Measurements from ENCODE around the gene BCAT1. TPM values are rescaled to one million over a fixed set of nuclear protein-coding genes. Genes with fewer than 3 reads are reported as not detected.

The BCAT1 gene
- total RNA-seq, 3 donors from 2014 or later (not counting 1 experiment from before 2014, with no cell fraction given) = 0.61 to 4.4 (median 1.3) TPM

GRCh38 chr12:24760162-24760561 is 188.7 kb downstream of the BCAT1 start:
- Histone ChIP-seq H3K27me3 (ENCODE audit: control insufficient read depth, insufficient read depth, low read length) (no peaks in the 10 kb centered on the region), H3K9me3 (ENCODE audit: control insufficient read depth, insufficient read depth, low read length) (no peaks in the 10 kb centered on the region), H3K4me3 (ENCODE audit: low read length) (no peak overlapping the region), H3K36me3 (ENCODE audit: control insufficient read depth, insufficient read depth, low read length) (no peaks in the 10 kb centered on the region), H3K27ac (ENCODE audit: low read length) (no peak overlapping the region), H3K4me1 (ENCODE audit: control insufficient read depth, insufficient read depth, low read length) (no peaks in the 10 kb centered on the region)
- DNase-seq (no peak), ATAC-seq (no peak)
- Mint-ChIP-seq H3K27ac (no peak overlapping the region), H3K36me3 (no peaks in the 10 kb centered on the region), H3K9me3 (peaks cover 0 to 2% of the 10 kb centered on the region in 2 donors), H3K4me3 (no peak overlapping the region), H3K27me3 (ENCODE audit: low read depth in 2 of 2) (peaks cover 0 to 9% of the 10 kb centered on the region in 2 donors), H3K4me1 (no peaks in the 10 kb centered on the region)
- intact Hi-C loops (cut with micrococcal nuclease) = no loop called here
- 100% methylated on average over 1 of the region's 1 CpG for WGBS (ENCODE audit: insufficient coverage)
- no peak for TF ChIP-seq CTCF (IDR thresholded peaks at IDR 0.05)

Other genes starting within 250 kb of the BCAT1 start
- gene DNAI7, start 246.1 kb upstream of the BCAT1 start, total RNA-seq = under 1 TPM; 0.15 to 0.59 (median 0.48) TPM
- gene ETFRF1, start 246.1 kb upstream of the BCAT1 start, total RNA-seq = 10 to 100 TPM; 17.5 to 42.8 (median 26.1) TPM

Measured in natural killer cell (primary cell).